Neural progenitor cell (in vitro differentiated cells): ENCODE data around the gene TTLL3.

ENCODE experiments used
- CTCF ChIP-seq: fragments of 200-600 bp; sonication (generic); IDR thresholded peaks from 2 replicates; pipeline ENCODE4 v1.5.1; 2017; ENCODE audit warnings: antibody characterized with exemption, mild to moderate bottlenecking
- EZH2 ChIP-seq: fragments of 200-600 bp; sonication (generic); IDR thresholded peaks from 2 replicates; pipeline ENCODE4 v1.6.1; 2017; ENCODE audit warnings: antibody characterized with exemption, mild to moderate bottlenecking, moderate library complexity
- EZH2phosphoT487 ChIP-seq: fragments of 200-600 bp; sonication (generic); IDR thresholded peaks from 2 replicates; pipeline ENCODE4 v1.6.1; 2017; ENCODE audit warnings: antibody characterized with exemption

- TF ChIP-seq CTCF (no peak), EZH2phosphoT487 (no peak), EZH2 (no peak)
Observed at GRCh38 chr3:9785602-9786001, 24.5 kb upstream of the TTLL3 start.
